ENCODE measurements around the gene GATB. TPM values are rescaled to one million over a fixed set of nuclear protein-coding genes. Genes with fewer than 3 reads are reported as not detected.

The GATB gene
- total and polyA plus RNA-seq, 2 donors (not counting 1 experiment from before 2014, with no cell fraction given) = 11.6 to 19.2 TPM

- no peak for TF ChIP-seq EZH2 (IDR thresholded peaks at IDR 0.05; ENCODE audit: borderline replicate concordance, insufficient read depth, low read depth, low read length, poor library complexity, severe bottlenecking)
- TF ChIP-seq CTCF (IDR thresholded peaks at IDR 0.05) = no peak
- Histone ChIP-seq H3K27ac (ENCODE audit: low read length in 2 of 2) (no peak overlapping the region), H3K79me2 (ENCODE audit: control insufficient read depth, insufficient read depth, low read length) (no peaks in the 10 kb centered on the region), H3K9ac (ENCODE audit: low read length) (no peak overlapping the region), H2AFZ (ENCODE audit: insufficient read depth, low read depth, low read length, poor library complexity, severe bottlenecking) (no peak overlapping the region), H3K9me3 (ENCODE audit: control extremely low read depth in 1 of 3, control insufficient read depth in 2 of 3, insufficient read depth in 1 of 3, low read length in 2 of 3) (no peaks in the 10 kb centered on the region), H3K4me2 (replicated peaks; ENCODE audit: low read depth, low read length, poor library complexity, severe bottlenecking) (no peak overlapping the region), H3K4me1 (ENCODE audit: control insufficient read depth in 2 of 2, insufficient read depth in 2 of 2, low read length in 2 of 2) (no peaks in the 10 kb centered on the region), H3K27me3 (replicated peaks in 1 of 4; ENCODE audit: control extremely low read depth in 1 of 4, control insufficient read depth in 3 of 4, insufficient read depth in 4 of 4, low read length in 3 of 4) (no peaks in the 10 kb centered on the region), H4K20me1 (ENCODE audit: control insufficient read depth, insufficient read depth, low read length, poor library complexity, severe bottlenecking) (no peaks in the 10 kb centered on the region), H3K36me3 (replicated peaks in 1 of 2; ENCODE audit: control extremely low read depth in 1 of 2, control insufficient read depth in 1 of 2, extremely low read depth in 1 of 2, insufficient read depth in 2 of 2, low read length in 1 of 2) (peaks cover 0 to 20% of the 10 kb centered on the region in 2 experiments), H3K4me3 (ENCODE audit: control extremely low read depth in 1 of 5, extremely low read depth in 1 of 5, insufficient read depth in 1 of 5, low read depth in 2 of 5, low read length in 4 of 5) (no peak overlapping the region)
- ChIA-PET POLR2A (no interaction called here), CTCF (no interaction called here)
- Mint-ChIP-seq H3K4me1 (no peaks in the 10 kb centered on the region), H3K9me3 (ENCODE audit: insufficient read depth) (no peaks in the 10 kb centered on the region), H3K27ac (no peak overlapping the region), H3K27me3 (no peaks in the 10 kb centered on the region), H3K4me3 (no peak overlapping the region)
- no peak for DNase-seq
- ATAC-seq (ENCODE audit: low read depth) = no peak
- intact Hi-C loops (cut with micrococcal nuclease) = no loop called here
- whole genome bisulfite sequencing (ENCODE audit: insufficient coverage) = 99% methylated on average over 8 of the region's 8 CpGs
These were observed 81.6 kb downstream of the GATB start for GRCh38 chr4:151679231-151679630.

GRCh38 chr4:151678048-151678872 is 82.5 kb downstream of the GATB start:
- no peaks in the 10 kb centered on the region for H3K4me1 Mint-ChIP-seq
- H2AFZ ChIP-seq (ENCODE audit: insufficient read depth, low read depth, low read length, poor library complexity, severe bottlenecking) = no peak overlapping the region
- DNase-seq = no peak
- no peak overlapping the region for H3K4me3 Mint-ChIP-seq
- POLR2A ChIA-PET = no interaction called here
- CTCF ChIA-PET = no interaction called here
- no peaks in the 10 kb centered on the region for H3K4me1 ChIP-seq (ENCODE audit: control insufficient read depth in 2 of 2, insufficient read depth in 2 of 2, low read length in 2 of 2)
- no peaks in the 10 kb centered on the region for H3K27me3 Mint-ChIP-seq
- no peak overlapping the region for H3K4me2 ChIP-seq (replicated peaks; ENCODE audit: low read depth, low read length, poor library complexity, severe bottlenecking)
- no peak overlapping the region for H3K27ac ChIP-seq (ENCODE audit: low read length in 2 of 2)
- H3K79me2 ChIP-seq (ENCODE audit: control insufficient read depth, insufficient read depth, low read length) = no peaks in the 10 kb centered on the region
- no peaks in the 10 kb centered on the region for H3K27me3 ChIP-seq (replicated peaks in 1 of 4; ENCODE audit: control extremely low read depth in 1 of 4, control insufficient read depth in 3 of 4, insufficient read depth in 4 of 4, low read length in 3 of 4)
- WGBS (ENCODE audit: insufficient coverage) = 90% methylated on average over 9 of the region's 14 CpGs
- no peak overlapping the region for H3K4me3 ChIP-seq (ENCODE audit: control extremely low read depth in 1 of 5, extremely low read depth in 1 of 5, insufficient read depth in 1 of 5, low read depth in 2 of 5, low read length in 4 of 5)
- no peak overlapping the region for H3K27ac Mint-ChIP-seq
- no peak for TF ChIP-seq EZH2 (IDR thresholded peaks at IDR 0.05; ENCODE audit: borderline replicate concordance, insufficient read depth, low read depth, low read length, poor library complexity, severe bottlenecking)
- no peak for TF ChIP-seq CTCF (IDR thresholded peaks at IDR 0.05)
- ATAC-seq (ENCODE audit: low read depth) = no peak
- peaks cover 0 to 20% of the 10 kb centered on the region in 2 experiments for H3K36me3 ChIP-seq (replicated peaks in 1 of 2; ENCODE audit: control extremely low read depth in 1 of 2, control insufficient read depth in 1 of 2, extremely low read depth in 1 of 2, insufficient read depth in 2 of 2, low read length in 1 of 2)
- intact Hi-C loops (cut with micrococcal nuclease) = no loop called here
- H4K20me1 ChIP-seq (ENCODE audit: control insufficient read depth, insufficient read depth, low read length, poor library complexity, severe bottlenecking) = no peaks in the 10 kb centered on the region
- no peaks in the 10 kb centered on the region for H3K9me3 ChIP-seq (ENCODE audit: control extremely low read depth in 1 of 3, control insufficient read depth in 2 of 3, insufficient read depth in 1 of 3, low read length in 2 of 3)
- no peak overlapping the region for H3K9ac ChIP-seq (ENCODE audit: low read length)
- H3K9me3 Mint-ChIP-seq (ENCODE audit: insufficient read depth) = no peaks in the 10 kb centered on the region
